NCI-H1930 (cell line): Measurements from ENCODE around the gene JTB.

Experiments used
- DNase-seq, 2 experiments: peaks; one replicate each; lab custom pipeline; 2025; lab: John Stamatoyannopoulos, UW

Gene JTB

GRCh38 chr1:153932156-153933131 lies 45.0 kb downstream of the JTB start:
- no peak for DNase-seq

GRCh38 chr1:153929981-153930948 lies 47.2 kb downstream of the JTB start:
- no peak for DNase-seq

- no peak for DNase-seq
Observed at GRCh38 chr1:153929426-153929825, 48.0 kb downstream of the JTB start.

- DNase-seq, result no peak
Observed at GRCh38 chr1:153928791-153929341, 48.6 kb downstream of the JTB start.

- no peak for DNase-seq
Observed at GRCh38 chr1:153928245-153928644, 49.2 kb downstream of the JTB start.

GRCh38 chr1:153926405-153926804 lies 51.1 kb downstream of the JTB start:
- no peak for DNase-seq
